Pulmonary artery endothelial cell (primary cell): Measurements from ENCODE around the gene EML1. TPM values are rescaled to one million over a fixed set of nuclear protein-coding genes. Genes with fewer than 3 reads are reported as not detected.

Experiments
- DNase-seq: peaks from one replicate; pipeline ENCODE4 v3.0.0-alpha.2; 2011; ENCODE audit warnings: low read depth, low spot score
- total RNA-seq: library from RNA; depleted of rRNA; stranded (reverse); fragments of >200 nt; gene quantifications from 2 replicates; pipeline ENCODE4 v1.2.3, GENCODE V29; 2014

The EML1 gene
- total RNA-seq, 1 donor from 2014 or later: 71.6 TPM

- DNase-seq: no peak
These were observed 103.1 kb downstream of the EML1 start for GRCh38 chr14:99896361-99896760.

- no peak for DNase-seq
These were observed 106.5 kb downstream of the EML1 start for GRCh38 chr14:99899578-99900178.

DNA sequence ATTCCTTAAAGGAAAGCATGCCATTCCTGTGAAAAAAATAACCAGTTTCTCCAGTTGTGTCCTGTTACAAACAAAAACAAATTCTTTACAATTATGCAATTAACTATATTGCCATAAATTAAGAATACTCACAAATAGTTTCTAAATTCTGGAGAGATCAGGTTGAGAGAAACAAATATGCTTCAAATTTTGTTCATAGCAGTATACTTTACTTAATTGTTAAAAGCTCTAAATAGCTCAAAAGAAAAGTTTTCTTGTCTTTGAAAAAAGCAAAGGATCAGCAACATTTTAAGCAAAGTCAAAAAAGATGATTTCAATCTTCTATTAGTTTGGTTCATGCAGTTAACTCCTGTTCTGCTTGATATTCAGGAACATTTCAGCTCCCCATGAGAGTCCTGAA, 109.7 kb downstream of the EML1 start:
- DNase-seq: no peak

DNA sequence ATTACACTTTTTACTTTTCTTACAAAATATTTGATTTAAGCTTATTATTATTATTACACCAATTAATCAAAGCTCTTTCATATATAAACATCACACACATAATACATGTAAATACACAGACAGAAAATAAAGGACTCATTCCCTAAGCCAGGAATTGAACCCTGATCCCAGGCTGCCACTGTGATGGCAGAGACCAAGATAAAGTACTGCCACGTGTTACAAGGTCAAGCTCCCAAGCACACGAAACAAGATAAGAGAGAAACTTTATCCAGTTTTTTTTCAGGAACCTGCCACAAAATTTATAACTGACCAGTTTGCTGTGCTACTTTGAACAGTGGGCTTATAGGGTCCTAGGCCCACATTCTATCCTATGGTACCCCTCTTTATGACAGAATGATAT, 111.3 kb downstream of the EML1 start:
- DNase-seq: no peak

DNA sequence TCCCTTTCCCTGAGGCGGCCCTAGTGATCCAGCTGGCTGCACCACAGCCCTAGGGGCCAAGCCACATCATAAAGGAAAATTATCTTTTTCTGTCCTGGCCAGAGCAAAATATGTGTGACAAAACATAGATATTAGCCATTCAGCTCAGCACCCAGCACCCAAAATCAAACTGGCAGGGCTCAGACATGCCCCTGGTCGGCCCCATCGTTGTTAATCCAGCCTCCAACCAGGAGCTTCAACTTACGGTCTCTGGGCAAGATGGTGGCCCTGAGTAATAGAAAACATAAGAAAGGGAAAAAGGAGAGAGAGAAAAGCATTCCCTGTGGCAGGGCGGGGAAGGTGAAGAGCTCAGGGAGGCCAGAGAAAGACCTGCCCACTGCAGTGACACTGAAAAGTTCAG, 111.9 kb downstream of the EML1 start:
- no peak for DNase-seq

GRCh38 chr14:99907761-99908652, 114.8 kb downstream of the EML1 start:
- no peak for DNase-seq

DNA sequence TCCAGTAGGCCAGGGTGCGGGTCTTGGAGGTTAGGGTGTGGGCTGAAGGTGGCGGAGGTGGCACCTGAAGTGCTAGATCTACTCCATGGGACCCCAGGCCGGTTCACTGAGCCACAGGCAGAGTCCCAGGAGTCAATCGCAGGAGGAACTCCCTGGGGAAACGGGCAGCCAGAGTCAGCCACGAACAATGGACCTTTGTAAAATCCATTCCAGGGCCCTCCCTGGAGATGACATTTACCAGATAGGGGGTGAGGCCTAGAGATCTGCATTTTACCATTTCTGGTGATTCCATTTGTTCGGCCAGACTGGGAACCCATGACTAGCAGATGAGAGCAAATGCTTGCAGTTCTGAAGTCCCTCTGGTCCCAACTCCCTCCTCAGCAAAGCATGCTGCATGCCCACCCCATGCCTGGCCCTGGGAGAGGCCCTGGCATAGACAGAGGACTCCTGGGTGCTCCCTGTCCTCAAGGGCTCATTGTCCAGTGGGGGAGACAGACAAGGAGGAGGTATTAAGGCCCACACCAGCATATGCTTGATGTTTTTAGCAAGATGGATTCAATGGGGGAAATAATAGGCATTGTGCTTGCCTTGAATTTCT, 115.5 kb downstream of the EML1 start:
- no peak for DNase-seq

- no peak for DNase-seq
These were observed 116.4 kb downstream of the EML1 start for GRCh38 chr14:99909513-99910064.

DNA sequence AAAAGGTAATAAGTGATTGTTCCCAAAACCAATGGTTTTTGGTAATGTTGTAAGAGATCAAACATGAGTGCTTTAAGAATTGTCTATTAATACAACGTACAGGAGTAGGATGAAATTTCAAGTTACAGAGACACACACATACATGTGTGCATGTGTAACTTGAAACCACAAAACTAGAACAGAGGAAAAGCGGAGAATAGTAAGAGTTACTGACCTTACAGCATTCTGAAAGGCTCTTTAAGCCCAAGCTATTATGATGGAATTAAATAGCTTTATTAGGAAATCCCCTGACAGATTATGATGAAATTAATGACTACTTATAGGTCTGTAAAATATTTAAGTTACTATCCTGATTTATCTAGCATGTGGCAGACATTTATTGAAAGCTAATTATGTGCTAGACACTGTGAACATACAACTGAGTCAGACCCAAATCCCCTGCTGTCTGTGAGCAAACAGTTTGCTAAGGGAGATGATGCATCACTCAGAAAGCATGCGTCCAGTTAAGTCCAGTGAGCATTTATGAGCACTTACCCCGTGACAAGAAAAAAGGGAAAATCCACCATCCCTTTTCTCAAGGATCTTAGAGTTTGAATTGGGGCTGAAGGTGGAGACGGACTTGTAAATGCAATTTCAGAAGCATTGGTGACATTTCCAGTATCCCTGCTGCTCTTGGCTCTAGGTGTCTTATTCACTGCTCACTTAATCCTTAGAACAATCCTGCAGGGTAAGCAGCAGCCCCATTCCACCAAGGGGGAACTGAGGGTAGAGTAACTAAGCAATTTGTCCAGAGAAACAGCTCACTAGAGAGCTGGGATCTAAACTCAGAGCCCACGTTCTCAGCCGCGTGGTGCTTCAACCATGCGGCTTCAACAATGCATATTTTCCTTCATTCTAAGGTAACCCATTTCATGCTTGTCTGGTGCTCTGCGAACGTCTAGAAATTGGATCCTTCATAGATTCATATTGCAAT, 117.4 kb downstream of the EML1 start:
- no peak for DNase-seq

- no peak for DNase-seq
These were observed 122.3 kb downstream of the EML1 start for GRCh38 chr14:99915305-99916090.

DNA sequence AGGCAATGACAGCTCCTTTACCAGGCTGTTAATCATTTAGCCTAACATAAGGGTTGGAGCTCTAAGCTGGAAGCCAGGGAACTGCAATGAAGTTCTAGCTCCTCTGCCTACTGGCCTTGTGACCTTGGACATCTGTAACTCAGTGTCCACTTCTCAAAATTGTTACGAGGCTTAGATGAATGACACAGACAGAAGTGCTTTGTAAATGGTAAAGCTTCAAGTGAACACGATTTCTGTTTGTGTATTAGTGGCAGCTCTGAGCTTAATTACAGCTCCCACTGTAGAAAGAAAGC, 122.8 kb downstream of the EML1 start:
- DNase-seq: no peak

GRCh38 chr14:99918781-99919180, 125.6 kb downstream of the EML1 start:
- no peak for DNase-seq

DNA sequence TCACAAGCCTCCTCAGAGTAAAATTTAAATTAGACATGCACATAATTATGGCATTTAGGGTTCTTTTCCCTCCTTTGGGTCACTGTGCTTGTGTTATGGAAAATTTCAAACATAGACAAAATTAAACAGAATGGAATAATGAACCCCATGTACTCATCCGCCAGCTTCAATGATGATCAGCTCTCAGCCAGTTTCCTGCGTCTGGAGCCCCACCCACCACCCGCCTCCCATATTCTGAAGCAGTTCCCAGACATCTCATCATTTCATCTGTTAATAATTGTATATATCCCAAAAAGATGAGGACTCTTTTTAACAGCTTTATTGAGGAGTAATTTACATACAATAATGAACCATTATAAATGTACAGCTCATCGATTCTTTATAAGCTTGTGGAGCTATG, 128.2 kb downstream of the EML1 start:
- DNase-seq: no peak

GRCh38 chr14:99924379-99924778, 131.2 kb downstream of the EML1 start:
- DNase-seq: no peak

- no peak for DNase-seq
These were observed 132.3 kb downstream of the EML1 start for GRCh38 chr14:99925471-99925870.

GRCh38 chr14:99928963-99929362, 135.8 kb downstream of the EML1 start:
- no peak for DNase-seq

- no peak for DNase-seq
These were observed 136.4 kb downstream of the EML1 start for GRCh38 chr14:99929601-99930000.

- no peak for DNase-seq
These were observed 137.4 kb downstream of the EML1 start for GRCh38 chr14:99930420-99931274.

DNA sequence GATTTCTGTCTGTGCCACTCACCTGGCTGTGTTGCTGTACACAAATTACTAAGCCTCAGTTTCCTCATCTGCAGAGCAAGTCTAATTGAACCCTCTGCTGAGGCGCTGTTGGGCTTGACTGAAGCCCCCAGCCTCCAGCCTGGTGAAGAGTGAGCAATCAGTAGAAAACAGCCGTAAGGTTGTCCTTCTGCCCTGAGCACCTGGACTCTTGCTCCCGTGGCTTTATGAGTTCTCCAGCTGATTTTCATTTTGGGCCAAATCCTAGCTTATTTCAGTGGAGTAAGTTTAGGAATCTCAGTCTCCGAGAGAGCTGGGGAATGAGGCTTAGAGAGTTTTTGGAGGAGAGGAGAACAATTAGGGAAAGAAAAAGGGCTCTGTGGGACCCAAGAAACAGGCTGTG, 138.1 kb downstream of the EML1 start:
- DNase-seq: no peak

DNA sequence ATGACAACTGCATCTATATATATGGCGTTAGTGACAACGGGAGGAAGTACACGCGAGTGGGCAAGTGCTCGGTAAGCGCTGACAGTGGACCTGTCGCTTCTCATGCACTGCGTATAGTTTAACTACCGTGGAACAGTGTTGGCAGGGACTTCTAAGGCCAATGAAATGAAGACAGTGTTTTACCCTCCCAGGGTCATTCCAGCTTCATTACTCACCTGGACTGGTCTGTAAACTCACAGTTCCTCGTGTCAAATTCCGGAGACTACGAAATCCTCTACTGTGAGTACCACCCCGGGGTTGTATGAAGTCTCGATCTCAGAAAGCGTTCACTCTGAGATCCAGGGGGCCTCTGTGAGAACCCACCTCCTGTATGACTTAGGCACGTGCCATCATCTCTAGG, 142.8 kb downstream of the EML1 start:
- DNase-seq: no peak
